IMR-90 (cell line): ENCODE data around the gene DOK6. TPM values are rescaled to one million over a fixed set of nuclear protein-coding genes. Genes with fewer than 3 reads are reported as not detected.
A peak's percentile ranks its signal among the peaks of the same experiment; 100 is the strongest.

ENCODE experiments used
- ATAC-seq: fragments of 200-7000 bp; cut with Tn5 transposase; 2 replicates; pipeline ENCODE4 v1.9.1; 2020; ENCODE audit warnings: low read depth, mild to moderate bottlenecking, moderate library complexity
- BruUV-seq: library from RNA; stranded (reverse); fragments of 400-500 nt; replicated peaks from 2 replicates; lab custom pipeline; 2021; lab: Mats Ljungman, UMichigan
- CTCF ChIA-PET: fragments of 300-600 bp; formaldehyde crosslinking; extraction: SDS; loops from one replicate; lab custom pipeline; 2021; ENCODE audit warnings: antibody characterized with exemption; lab: Yijun Ruan, JAX
- POLR2A ChIA-PET: fragments of 300-600 bp; sonication (Branson Sonifier 250); formaldehyde crosslinking; loops from one replicate; lab custom pipeline; 2022; ENCODE audit warnings: antibody characterized with exemption; ENCODE audit not compliant: unreplicated experiment; lab: Charles Lee
- DNase-seq: peaks from one replicate; pipeline ENCODE4 v3.0.0; 2013
- H2AFZ ChIP-seq: replicated peaks from 2 replicates; pipeline ENCODE3; 2013; ENCODE audit warnings: low read length, mild to moderate bottlenecking; ENCODE audit not compliant: poor library complexity
- H2AK5ac ChIP-seq: 2 replicates; pipeline ENCODE4 v1.6.1; 2013; ENCODE audit warnings: low read depth, low read length, inconsistent platforms
- H2AK9ac ChIP-seq: replicated peaks from 2 replicates; pipeline ENCODE3; 2013; ENCODE audit warnings: mild to moderate bottlenecking, low read depth, low read length, moderate library complexity; ENCODE audit not compliant: poor library complexity
- H2BK120ac ChIP-seq: 2 replicates; pipeline ENCODE4 v1.6.1; 2013; ENCODE audit warnings: low read depth, low read length, inconsistent platforms
- H2BK15ac ChIP-seq: 3 replicates; pipeline ENCODE4 v1.6.1; 2013; ENCODE audit warnings: low read depth, low read length, inconsistent platforms
- H2BK20ac ChIP-seq: 2 replicates; pipeline ENCODE4 v1.6.1; 2013; ENCODE audit warnings: low read depth, mild to moderate bottlenecking, inconsistent platforms, low read length, moderate library complexity
- H2BK5ac ChIP-seq: 2 replicates; pipeline ENCODE4 v1.6.1; 2013; ENCODE audit warnings: mild to moderate bottlenecking, low read depth, low read length, inconsistent platforms; ENCODE audit not compliant: poor library complexity, severe bottlenecking
- H3K14ac ChIP-seq: replicated peaks from 2 replicates; pipeline ENCODE4 v1.6.1; 2013; ENCODE audit warnings: low read depth, low read length, inconsistent platforms
- H3K18ac ChIP-seq: 2 replicates; pipeline ENCODE4 v1.6.1; 2013; ENCODE audit warnings: low read depth, low read length, control low read depth
- H3K23ac ChIP-seq: 2 replicates; pipeline ENCODE4 v1.6.1; 2013; ENCODE audit warnings: low read depth, low read length, inconsistent platforms
- H3K27ac ChIP-seq: 2 replicates; pipeline ENCODE4 v1.5.1; 2013; ENCODE audit warnings: mild to moderate bottlenecking, control low read depth, low read length; ENCODE audit not compliant: insufficient read depth
- H3K27me3 ChIP-seq: 2 replicates; pipeline ENCODE4 v1.6.1; 2013; ENCODE audit warnings: low read length; ENCODE audit not compliant: control insufficient read depth, insufficient read depth
- H3K36me3 ChIP-seq: 2 replicates; pipeline ENCODE4 v1.6.1; 2013; ENCODE audit warnings: low read length, mixed read lengths; ENCODE audit not compliant: control insufficient read depth, insufficient read depth
- H3K4ac ChIP-seq: 2 replicates; pipeline ENCODE4 v1.6.1; 2013; ENCODE audit warnings: low read depth, low read length, inconsistent platforms
- H3K4me1 ChIP-seq: 2 replicates; pipeline ENCODE4 v1.6.1; 2013; ENCODE audit warnings: low read length, mixed read lengths; ENCODE audit not compliant: control insufficient read depth, insufficient read depth
- H3K4me2 ChIP-seq: 2 replicates; pipeline ENCODE4 v1.6.1; 2013; ENCODE audit warnings: low read depth, mild to moderate bottlenecking, control low read depth, low read length, moderate library complexity
- H3K4me3 ChIP-seq: 2 replicates; pipeline ENCODE4 v1.5.1; 2013; ENCODE audit warnings: low read depth, mild to moderate bottlenecking, control low read depth, low read length, moderate library complexity; ENCODE audit not compliant: insufficient read depth
- H3K56ac ChIP-seq: 2 replicates; pipeline ENCODE4 v1.6.1; 2013; ENCODE audit warnings: low read length, inconsistent platforms; ENCODE audit not compliant: insufficient read depth; ENCODE audit errors: extremely low read depth
- H3K79me1 ChIP-seq, 2 experiments: 2 replicates each; pipeline ENCODE4 v1.6.1; 2013; ENCODE audit warnings: low read length in 2 of 2, inconsistent platforms in 1 of 2, low read depth in 1 of 2
- H3K9ac ChIP-seq: 2 replicates; pipeline ENCODE4 v1.6.1; 2013; ENCODE audit warnings: low read depth, low read length, control low read depth
- H3K9me1 ChIP-seq: 2 replicates; pipeline ENCODE4 v1.6.1; 2013; ENCODE audit warnings: low read length, inconsistent platforms; ENCODE audit not compliant: insufficient read depth
- H3K9me3 ChIP-seq: 2 replicates; pipeline ENCODE4 v1.6.1; 2013; ENCODE audit warnings: low read length; ENCODE audit not compliant: control insufficient read depth, insufficient read depth
- H4K20me1 ChIP-seq: 2 replicates; pipeline ENCODE4 v1.6.1; 2013; ENCODE audit warnings: low read length, inconsistent platforms; ENCODE audit not compliant: insufficient read depth
- H4K5ac ChIP-seq: 2 replicates; pipeline ENCODE4 v1.6.1; 2013; ENCODE audit warnings: mild to moderate bottlenecking, low read depth, low read length, control low read depth
- H4K8ac ChIP-seq, 2 experiments: 2 replicates each; pipeline ENCODE4 v1.6.1; 2013; ENCODE audit warnings: low read depth in 2 of 2, low read length in 2 of 2, control low read depth in 1 of 2, inconsistent platforms in 1 of 2
- H4K91ac ChIP-seq: 2 replicates; pipeline ENCODE4 v1.6.1; 2013; ENCODE audit warnings: low read depth, low read length, inconsistent platforms; ENCODE audit not compliant: insufficient read depth
- BHLHE40 ChIP-seq: fragments of 150-350 bp; IDR thresholded peaks from 2 replicates; pipeline ENCODE4 v1.6.1; 2016; ENCODE audit warnings: mild to moderate bottlenecking, low read depth, low read length
- CTCF ChIP-seq: conservative IDR thresholded peaks from 2 replicates; pipeline ENCODE4 v1.5.1; 2012; ENCODE audit warnings: mild to moderate bottlenecking, low read depth, low read length, improper control_type of control experiment
- MAFK ChIP-seq: IDR thresholded peaks from 2 replicates; pipeline ENCODE4 v1.6.1; 2012; ENCODE audit warnings: low read depth, low read length, improper control_type of control experiment
- RAD21 ChIP-seq: IDR thresholded peaks from 2 replicates; pipeline ENCODE4 v1.6.1; 2012; ENCODE audit warnings: low read length, improper control_type of control experiment
- RFX5 ChIP-seq: IDR thresholded peaks from 2 replicates; pipeline ENCODE4 v1.8.0; 2012; ENCODE audit warnings: low read depth, mild to moderate bottlenecking, low read length, moderate library complexity
- SMC3 ChIP-seq: fragments of 150-350 bp; IDR thresholded peaks from 2 replicates; pipeline ENCODE4 v1.6.1; 2016; ENCODE audit warnings: low read depth, mild to moderate bottlenecking, antibody characterized with exemption, low read length, moderate library complexity
- WGBS, 2 experiments: methylation state at CpG; one replicate each; pipeline versions ENCODE4 v1.1.5 to v1.1.7; 2013; ENCODE audit warnings: missing lambda C conversion rate in 2 of 2; ENCODE audit not compliant: insufficient read length in 1 of 2; ENCODE audit errors: extremely low coverage in 2 of 2; 5-methylcytosine and 5-hydroxymethylcytosine counted together
- dilution Hi-C: fragments of 300-500 bp; cut with HindIII; formaldehyde crosslinking; loops from one replicate; pipeline ENCODE4 v1.14.3; 2018; ENCODE audit warnings: low sequenced_read_pairs; ENCODE audit not compliant: unreplicated experiment
- in situ Hi-C: fragments of 300-500 bp; cut with MboI; formaldehyde crosslinking; loops from 3 replicates; pipeline ENCODE4 v1.14.3; 2019; ENCODE audit warnings: low sequenced_read_pairs, inconsistent platforms, mixed read lengths
- intact Hi-C: fragments of 100-400 bp; cut with micrococcal nuclease; formaldehyde crosslinking; loops from 2 replicates; pipeline ENCODE4 v1.10.0; 2022
- polyA plus RNA-seq, 3 experiments: library from polyadenylated mRNA; depleted of rRNA; stranded (reverse); fragments of >200 nt; gene quantifications; 2 replicates each; pipeline ENCODE4 v1.2.3, GENCODE V29; 2012; ENCODE audit warnings: low replicate concordance in 1 of 3
- total RNA-seq: library from RNA; depleted of rRNA; stranded (reverse); fragments of >200 nt; gene quantifications from 2 replicates; pipeline ENCODE4 v1.2.3, GENCODE V29; 2012

The DOK6 gene
- total and polyA plus RNA-seq, 2 of the 4 experiments (the other 2 are of a cell fraction) = 1.9 to 2.7 TPM

GRCh38 chr18:69523582-69523981 is 122.9 kb downstream of the DOK6 start:
- Histone ChIP-seq H3K27me3 (no peaks in the 10 kb centered on the region), H3K4me1 (no peaks in the 10 kb centered on the region), H4K20me1 (no peaks in the 10 kb centered on the region), H2BK5ac (no peak overlapping the region), H2AK5ac (no peak overlapping the region), H2AK9ac (no peak overlapping the region), H4K5ac (no peak overlapping the region), H4K91ac (no peak overlapping the region), H3K18ac (no peak overlapping the region), H2BK15ac (no peak overlapping the region), H3K4ac (no peak overlapping the region), H3K23ac (no peak overlapping the region), H3K79me1 (no peaks in the 10 kb centered on the region), H2BK20ac (no peak overlapping the region), H2BK120ac (no peak overlapping the region), H3K27ac (no peak overlapping the region), H3K9me1 (no peaks in the 10 kb centered on the region), H3K9me3 (no peaks in the 10 kb centered on the region), H3K56ac (no peak overlapping the region), H2AFZ (no peak overlapping the region), H3K14ac (no peak overlapping the region), H3K36me3 (no peaks in the 10 kb centered on the region), H4K8ac (no peak overlapping the region), H3K4me2 (no peak overlapping the region), H3K9ac (no peak overlapping the region), H3K4me3 (no peak overlapping the region)
- ATAC-seq (no peak), DNase-seq (no peak)
- TF ChIP-seq CTCF (no peak), RAD21 (no peak), MAFK (peak; percentile 77), RFX5 (no peak), BHLHE40 (no peak), SMC3 (no peak)
- no CpG with 5 or more reads among the region's 3 CpGs for WGBS, 2 experiments
- in situ Hi-C loops = no loop called here
- dilution Hi-C loops = no loop called here
- BruUV-seq = no TSS peak
- intact Hi-C loops = no loop called here
- ChIA-PET CTCF (no interaction called here), POLR2A (no interaction called here)
